Measurements from ENCODE around the gene COX4I1. TPM values are rescaled to one million over a fixed set of nuclear protein-coding genes. Genes with fewer than 3 reads are reported as not detected.

The COX4I1 gene
- total and polyA plus RNA-seq, 10 of the 15 experiments (the other 5 are each of a cell fraction or from before 2014, with no cell fraction given) = 480 to 1,889 (median 872) TPM

DNA sequence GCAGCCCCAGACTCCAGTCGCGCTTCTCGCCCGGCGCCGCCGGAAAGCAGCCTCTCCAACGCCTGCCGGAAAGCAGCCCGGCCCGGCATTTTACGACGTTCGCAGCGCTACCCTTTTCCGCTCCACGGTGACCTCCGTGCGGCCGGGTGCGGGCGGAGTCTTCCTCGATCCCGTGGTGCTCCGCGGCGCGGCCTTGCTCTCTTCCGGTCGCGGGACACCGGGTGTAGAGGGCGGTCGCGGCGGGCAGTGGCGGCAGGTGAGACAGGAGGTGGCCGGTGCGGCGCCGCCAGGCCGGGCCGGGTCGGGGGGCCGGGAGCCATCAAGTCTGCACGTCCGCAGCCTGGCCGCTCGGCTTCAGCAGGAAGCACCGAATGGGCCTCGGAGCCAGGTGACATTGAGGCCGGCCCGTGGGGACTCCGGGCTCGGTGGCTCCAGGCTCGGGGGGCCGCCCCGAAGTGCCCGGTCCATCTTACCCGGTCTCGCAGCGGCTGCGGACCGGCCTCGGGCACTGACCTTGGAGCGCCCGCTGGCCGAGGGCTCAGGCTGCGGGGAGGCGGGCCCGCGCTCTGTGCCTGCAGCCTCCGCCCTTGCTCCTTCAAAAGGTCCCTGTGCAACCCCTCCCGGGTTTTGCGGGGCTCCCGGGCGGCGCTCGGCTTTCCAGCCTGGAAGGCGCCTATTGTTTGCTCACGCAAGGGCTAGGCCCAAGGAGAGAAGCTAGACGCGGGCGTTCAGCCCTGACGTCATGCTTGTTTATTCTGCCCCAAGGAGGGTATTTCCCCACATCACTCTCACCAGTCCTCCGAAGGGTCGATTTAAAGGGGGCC lies at the start of gene COX4I1, which contains the start of gene EMC8 (continued):
- TF ChIP-seq NRF1 (conservative IDR thresholded peaks at IDR 0.05; ENCODE audit: low read depth, low read length) (0 out of 2 replicates have a peak, but pooled peaks have one; percentile 2), FOS (IDR thresholded peaks at IDR 0.05; ENCODE audit: borderline replicate concordance, extremely low read depth, insufficient read length) (peak; percentile 5), EGR1 (IDR thresholded peaks at IDR 0.05; ENCODE audit: borderline replicate concordance in 1 of 2, low read depth in 2 of 2, low read length in 2 of 2) (peak in 1 of 2 experiments; percentile 33; a peak in 1 of 3 replicates), POU2F2 (IDR thresholded peaks at IDR 0.05; ENCODE audit: borderline replicate concordance, low read depth, low read length) (peak; percentile 48; the same call in 1 of the 3 replicates), HDAC6 (IDR thresholded peaks at IDR 0.05; ENCODE audit: unreplicated experiment) (no peak), FOXK2 (IDR thresholded peaks at IDR 0.05) (peak; percentile 67), RELA (IDR thresholded peaks at IDR 0.05; ENCODE audit: borderline replicate concordance, partially characterized antibody) (no peak), BHLHE40 (IDR thresholded peaks at IDR 0.05; ENCODE audit: borderline replicate concordance in 1 of 2, low read depth in 2 of 2, low read length in 1 of 2) (peak; percentile 42 to 79), POLR2AphosphoS2 (IDR thresholded peaks at IDR 0.05; ENCODE audit: low read depth, low read length) (peak; percentile 62; the same call in 1 of the 2 replicates), PML (IDR thresholded peaks at IDR 0.05; ENCODE audit: low read length) (peak; percentile 73), DPF2 (IDR thresholded peaks at IDR 0.05) (peak; percentile 15; the same call in 1 of the 2 replicates), BMI1 (IDR thresholded peaks at IDR 0.05; ENCODE audit: borderline replicate concordance) (no peak), RFX5 (IDR thresholded peaks at IDR 0.05; ENCODE audit: low read depth, low read length) (no peak)
- TF ChIP-seq, protein P1, sequence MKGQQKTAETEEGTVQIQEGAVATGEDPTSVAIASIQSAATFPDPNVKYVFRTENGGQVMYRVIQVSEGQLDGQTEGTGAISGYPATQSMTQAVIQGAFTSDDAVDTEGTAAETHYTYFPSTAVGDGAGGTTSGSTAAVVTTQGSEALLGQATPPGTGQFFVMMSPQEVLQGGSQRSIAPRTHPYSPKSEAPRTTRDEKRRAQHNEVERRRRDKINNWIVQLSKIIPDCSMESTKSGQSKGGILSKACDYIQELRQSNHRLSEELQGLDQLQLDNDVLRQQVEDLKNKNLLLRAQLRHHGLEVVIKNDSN (IDR thresholded peaks at IDR 0.05; ENCODE audit: borderline replicate concordance, extremely low read length, insufficient read depth, low read depth, low read length) = peak; percentile 11
- TF ChIP-seq, protein P2, sequence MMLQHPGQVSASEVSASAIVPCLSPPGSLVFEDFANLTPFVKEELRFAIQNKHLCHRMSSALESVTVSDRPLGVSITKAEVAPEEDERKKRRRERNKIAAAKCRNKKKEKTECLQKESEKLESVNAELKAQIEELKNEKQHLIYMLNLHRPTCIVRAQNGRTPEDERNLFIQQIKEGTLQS (IDR thresholded peaks at IDR 0.05; ENCODE audit: borderline replicate concordance, extremely low read depth, low read depth, low read length) = peak; percentile 94
- TF ChIP-seq, protein P3, sequence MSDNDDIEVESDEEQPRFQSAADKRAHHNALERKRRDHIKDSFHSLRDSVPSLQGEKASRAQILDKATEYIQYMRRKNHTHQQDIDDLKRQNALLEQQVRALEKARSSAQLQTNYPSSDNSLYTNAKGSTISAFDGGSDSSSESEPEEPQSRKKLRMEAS (IDR thresholded peaks at IDR 0.05; ENCODE audit: low read depth, low read length) = peak; percentile 40
- TF ChIP-seq, protein P4, sequence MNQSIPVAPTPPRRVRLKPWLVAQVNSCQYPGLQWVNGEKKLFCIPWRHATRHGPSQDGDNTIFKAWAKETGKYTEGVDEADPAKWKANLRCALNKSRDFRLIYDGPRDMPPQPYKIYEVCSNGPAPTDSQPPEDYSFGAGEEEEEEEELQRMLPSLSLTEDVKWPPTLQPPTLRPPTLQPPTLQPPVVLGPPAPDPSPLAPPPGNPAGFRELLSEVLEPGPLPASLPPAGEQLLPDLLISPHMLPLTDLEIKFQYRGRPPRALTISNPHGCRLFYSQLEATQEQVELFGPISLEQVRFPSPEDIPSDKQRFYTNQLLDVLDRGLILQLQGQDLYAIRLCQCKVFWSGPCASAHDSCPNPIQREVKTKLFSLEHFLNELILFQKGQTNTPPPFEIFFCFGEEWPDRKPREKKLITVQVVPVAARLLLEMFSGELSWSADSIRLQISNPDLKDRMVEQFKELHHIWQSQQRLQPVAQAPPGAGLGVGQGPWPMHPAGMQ (IDR thresholded peaks at IDR 0.05; ENCODE audit: borderline replicate concordance) = no peak
- TF ChIP-seq, protein P5, sequence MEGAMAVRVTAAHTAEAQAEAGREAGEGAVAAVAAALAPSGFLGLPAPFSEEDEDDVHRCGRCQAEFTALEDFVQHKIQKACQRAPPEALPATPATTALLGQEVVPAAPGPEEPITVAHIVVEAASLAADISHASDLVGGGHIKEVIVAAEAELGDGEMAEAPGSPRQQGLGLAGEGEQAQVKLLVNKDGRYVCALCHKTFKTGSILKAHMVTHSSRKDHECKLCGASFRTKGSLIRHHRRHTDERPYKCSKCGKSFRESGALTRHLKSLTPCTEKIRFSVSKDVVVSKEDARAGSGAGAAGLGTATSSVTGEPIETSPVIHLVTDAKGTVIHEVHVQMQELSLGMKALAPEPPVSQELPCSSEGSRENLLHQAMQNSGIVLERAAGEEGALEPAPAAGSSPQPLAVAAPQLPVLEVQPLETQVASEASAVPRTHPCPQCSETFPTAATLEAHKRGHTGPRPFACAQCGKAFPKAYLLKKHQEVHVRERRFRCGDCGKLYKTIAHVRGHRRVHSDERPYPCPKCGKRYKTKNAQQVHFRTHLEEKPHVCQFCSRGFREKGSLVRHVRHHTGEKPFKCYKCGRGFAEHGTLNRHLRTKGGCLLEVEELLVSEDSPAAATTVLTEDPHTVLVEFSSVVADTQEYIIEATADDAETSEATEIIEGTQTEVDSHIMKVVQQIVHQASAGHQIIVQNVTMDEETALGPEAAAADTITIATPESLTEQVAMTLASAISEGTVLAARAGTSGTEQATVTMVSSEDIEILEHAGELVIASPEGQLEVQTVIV (IDR thresholded peaks at IDR 0.05; ENCODE audit: borderline replicate concordance, partially characterized antibody) = peak; percentile 99
- TF ChIP-seq, protein P6, sequence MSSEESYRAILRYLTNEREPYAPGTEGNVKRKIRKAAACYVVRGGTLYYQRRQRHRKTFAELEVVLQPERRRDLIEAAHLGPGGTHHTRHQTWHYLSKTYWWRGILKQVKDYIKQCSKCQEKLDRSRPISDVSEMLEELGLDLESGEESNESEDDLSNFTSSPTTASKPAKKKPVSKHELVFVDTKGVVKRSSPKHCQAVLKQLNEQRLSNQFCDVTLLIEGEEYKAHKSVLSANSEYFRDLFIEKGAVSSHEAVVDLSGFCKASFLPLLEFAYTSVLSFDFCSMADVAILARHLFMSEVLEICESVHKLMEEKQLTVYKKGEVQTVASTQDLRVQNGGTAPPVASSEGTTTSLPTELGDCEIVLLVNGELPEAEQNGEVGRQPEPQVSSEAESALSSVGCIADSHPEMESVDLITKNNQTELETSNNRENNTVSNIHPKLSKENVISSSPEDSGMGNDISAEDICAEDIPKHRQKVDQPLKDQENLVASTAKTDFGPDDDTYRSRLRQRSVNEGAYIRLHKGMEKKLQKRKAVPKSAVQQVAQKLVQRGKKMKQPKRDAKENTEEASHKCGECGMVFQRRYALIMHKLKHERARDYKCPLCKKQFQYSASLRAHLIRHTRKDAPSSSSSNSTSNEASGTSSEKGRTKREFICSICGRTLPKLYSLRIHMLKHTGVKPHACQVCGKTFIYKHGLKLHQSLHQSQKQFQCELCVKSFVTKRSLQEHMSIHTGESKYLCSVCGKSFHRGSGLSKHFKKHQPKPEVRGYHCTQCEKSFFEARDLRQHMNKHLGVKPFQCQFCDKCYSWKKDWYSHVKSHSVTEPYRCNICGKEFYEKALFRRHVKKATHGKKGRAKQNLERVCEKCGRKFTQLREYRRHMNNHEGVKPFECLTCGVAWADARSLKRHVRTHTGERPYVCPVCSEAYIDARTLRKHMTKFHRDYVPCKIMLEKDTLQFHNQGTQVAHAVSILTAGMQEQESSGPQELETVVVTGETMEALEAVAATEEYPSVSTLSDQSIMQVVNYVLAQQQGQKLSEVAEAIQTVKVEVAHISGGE (CRISPR knock-in tag; IDR thresholded peaks at IDR 0.05) = no peak

Measured in GM12878 (cell line).